Measurements from ENCODE around the gene CDKN2B-AS1. TPM values are rescaled to one million over a fixed set of nuclear protein-coding genes. Genes with fewer than 3 reads are reported as not detected.

The CDKN2B-AS1 gene
- polyA plus RNA-seq, 1 donor from 2014 or later, result not detected

DNA sequence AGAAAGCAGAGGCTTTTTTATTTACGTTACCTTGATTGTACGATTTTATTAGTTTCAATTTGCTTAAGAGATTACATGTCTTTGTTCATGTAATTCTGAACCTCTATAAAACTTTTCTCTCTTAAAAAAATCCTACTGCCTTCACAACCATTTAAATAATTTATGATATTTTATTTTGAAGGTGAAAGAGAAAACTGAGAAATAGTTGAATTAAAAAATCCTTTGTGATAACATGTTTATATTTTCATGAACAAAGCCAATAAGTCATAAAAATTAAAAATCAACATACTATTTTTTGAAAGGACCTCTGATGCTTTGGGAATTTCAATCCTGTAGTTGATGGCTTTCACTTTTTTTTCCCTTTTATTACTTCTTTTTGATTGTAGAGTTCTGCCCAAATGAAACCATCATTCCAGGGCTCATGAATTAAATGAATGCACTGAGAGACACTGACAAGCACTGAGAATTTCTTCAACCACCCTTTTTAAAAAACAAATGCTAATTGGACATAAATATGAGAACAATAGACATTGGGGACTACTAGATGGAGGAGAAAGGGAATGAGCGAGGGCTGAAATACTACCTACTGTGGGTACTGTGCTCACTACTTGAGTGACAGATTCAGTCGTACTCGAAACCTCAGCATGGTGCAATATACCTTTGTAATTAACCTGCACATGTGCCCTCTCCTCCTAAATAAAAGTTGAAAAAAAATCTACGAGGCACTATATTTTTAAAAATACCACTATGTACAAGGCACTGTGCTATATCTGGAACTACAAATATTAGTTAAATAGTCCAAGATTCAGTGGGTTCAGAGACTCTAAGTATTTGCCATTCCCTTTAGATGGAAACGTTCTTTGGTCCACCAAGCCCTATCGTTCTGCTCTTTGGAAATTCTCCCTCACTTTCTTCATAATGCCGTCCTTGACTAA lies 6.3 kb upstream of the CDKN2B-AS1 start:
- H3K4me3 ChIP-seq (ENCODE audit: low read length), result no peak overlapping the region
- no peaks in the 10 kb centered on the region for H3K79me2 ChIP-seq (replicated peaks; ENCODE audit: insufficient read depth, low read length)
- H3K9me3 ChIP-seq (ENCODE audit: low read length), result no peaks in the 10 kb centered on the region
- no peaks in the 10 kb centered on the region for H3F3A ChIP-seq (ENCODE audit: insufficient read depth, low read length, poor library complexity, severe bottlenecking)
- no peaks in the 10 kb centered on the region for H4K20me1 ChIP-seq (ENCODE audit: insufficient read depth)
- no peaks in the 10 kb centered on the region for H3K36me3 ChIP-seq (ENCODE audit: insufficient read depth, low read length)
- H3K27ac ChIP-seq (ENCODE audit: low read length), result no peak overlapping the region
- H3K9ac ChIP-seq (ENCODE audit: low read length), result no peak overlapping the region
- no peak overlapping the region for H2AFZ ChIP-seq (ENCODE audit: low read depth, low read length)
- peaks cover 2% of the 10 kb centered on the region for H3K9me2 ChIP-seq (ENCODE audit: insufficient read depth, low read length)
- H3K27me3 ChIP-seq (ENCODE audit: insufficient read depth, low read depth, low read length), result peaks cover 100% of the 10 kb centered on the region
- H3K4me2 ChIP-seq (ENCODE audit: low read length), result no peak overlapping the region
- TF ChIP-seq EZH2 (IDR thresholded peaks at IDR 0.05; ENCODE audit: borderline replicate concordance, insufficient read depth, low read length, poor library complexity, severe bottlenecking), result no peak
- no peak for TF ChIP-seq RAD21 (conservative IDR thresholded peaks at IDR 0.05)
- no peak for TF ChIP-seq EP300 (conservative IDR thresholded peaks at IDR 0.05; ENCODE audit: poor library complexity, severe bottlenecking)
- no peak for TF ChIP-seq SMC3 (conservative IDR thresholded peaks at IDR 0.05; ENCODE audit: poor library complexity)
- TF ChIP-seq MXI1 (conservative IDR thresholded peaks at IDR 0.05; ENCODE audit: poor library complexity, severe bottlenecking), result no peak
- TF ChIP-seq, protein P1, sequence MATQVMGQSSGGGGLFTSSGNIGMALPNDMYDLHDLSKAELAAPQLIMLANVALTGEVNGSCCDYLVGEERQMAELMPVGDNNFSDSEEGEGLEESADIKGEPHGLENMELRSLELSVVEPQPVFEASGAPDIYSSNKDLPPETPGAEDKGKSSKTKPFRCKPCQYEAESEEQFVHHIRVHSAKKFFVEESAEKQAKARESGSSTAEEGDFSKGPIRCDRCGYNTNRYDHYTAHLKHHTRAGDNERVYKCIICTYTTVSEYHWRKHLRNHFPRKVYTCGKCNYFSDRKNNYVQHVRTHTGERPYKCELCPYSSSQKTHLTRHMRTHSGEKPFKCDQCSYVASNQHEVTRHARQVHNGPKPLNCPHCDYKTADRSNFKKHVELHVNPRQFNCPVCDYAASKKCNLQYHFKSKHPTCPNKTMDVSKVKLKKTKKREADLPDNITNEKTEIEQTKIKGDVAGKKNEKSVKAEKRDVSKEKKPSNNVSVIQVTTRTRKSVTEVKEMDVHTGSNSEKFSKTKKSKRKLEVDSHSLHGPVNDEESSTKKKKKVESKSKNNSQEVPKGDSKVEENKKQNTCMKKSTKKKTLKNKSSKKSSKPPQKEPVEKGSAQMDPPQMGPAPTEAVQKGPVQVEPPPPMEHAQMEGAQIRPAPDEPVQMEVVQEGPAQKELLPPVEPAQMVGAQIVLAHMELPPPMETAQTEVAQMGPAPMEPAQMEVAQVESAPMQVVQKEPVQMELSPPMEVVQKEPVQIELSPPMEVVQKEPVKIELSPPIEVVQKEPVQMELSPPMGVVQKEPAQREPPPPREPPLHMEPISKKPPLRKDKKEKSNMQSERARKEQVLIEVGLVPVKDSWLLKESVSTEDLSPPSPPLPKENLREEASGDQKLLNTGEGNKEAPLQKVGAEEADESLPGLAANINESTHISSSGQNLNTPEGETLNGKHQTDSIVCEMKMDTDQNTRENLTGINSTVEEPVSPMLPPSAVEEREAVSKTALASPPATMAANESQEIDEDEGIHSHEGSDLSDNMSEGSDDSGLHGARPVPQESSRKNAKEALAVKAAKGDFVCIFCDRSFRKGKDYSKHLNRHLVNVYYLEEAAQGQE (IDR thresholded peaks at IDR 0.05; ENCODE audit: borderline replicate concordance), result no peak
- TF ChIP-seq POLR2AphosphoS5 (IDR thresholded peaks at IDR 0.05), result no peak
- no peak for TF ChIP-seq TAF1 (IDR thresholded peaks at IDR 0.05; ENCODE audit: low read depth)
- TF ChIP-seq, protein P2, sequence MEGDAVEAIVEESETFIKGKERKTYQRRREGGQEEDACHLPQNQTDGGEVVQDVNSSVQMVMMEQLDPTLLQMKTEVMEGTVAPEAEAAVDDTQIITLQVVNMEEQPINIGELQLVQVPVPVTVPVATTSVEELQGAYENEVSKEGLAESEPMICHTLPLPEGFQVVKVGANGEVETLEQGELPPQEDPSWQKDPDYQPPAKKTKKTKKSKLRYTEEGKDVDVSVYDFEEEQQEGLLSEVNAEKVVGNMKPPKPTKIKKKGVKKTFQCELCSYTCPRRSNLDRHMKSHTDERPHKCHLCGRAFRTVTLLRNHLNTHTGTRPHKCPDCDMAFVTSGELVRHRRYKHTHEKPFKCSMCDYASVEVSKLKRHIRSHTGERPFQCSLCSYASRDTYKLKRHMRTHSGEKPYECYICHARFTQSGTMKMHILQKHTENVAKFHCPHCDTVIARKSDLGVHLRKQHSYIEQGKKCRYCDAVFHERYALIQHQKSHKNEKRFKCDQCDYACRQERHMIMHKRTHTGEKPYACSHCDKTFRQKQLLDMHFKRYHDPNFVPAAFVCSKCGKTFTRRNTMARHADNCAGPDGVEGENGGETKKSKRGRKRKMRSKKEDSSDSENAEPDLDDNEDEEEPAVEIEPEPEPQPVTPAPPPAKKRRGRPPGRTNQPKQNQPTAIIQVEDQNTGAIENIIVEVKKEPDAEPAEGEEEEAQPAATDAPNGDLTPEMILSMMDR (IDR thresholded peaks at IDR 0.05; ENCODE audit: poor library complexity, severe bottlenecking), result no peak

DNA sequence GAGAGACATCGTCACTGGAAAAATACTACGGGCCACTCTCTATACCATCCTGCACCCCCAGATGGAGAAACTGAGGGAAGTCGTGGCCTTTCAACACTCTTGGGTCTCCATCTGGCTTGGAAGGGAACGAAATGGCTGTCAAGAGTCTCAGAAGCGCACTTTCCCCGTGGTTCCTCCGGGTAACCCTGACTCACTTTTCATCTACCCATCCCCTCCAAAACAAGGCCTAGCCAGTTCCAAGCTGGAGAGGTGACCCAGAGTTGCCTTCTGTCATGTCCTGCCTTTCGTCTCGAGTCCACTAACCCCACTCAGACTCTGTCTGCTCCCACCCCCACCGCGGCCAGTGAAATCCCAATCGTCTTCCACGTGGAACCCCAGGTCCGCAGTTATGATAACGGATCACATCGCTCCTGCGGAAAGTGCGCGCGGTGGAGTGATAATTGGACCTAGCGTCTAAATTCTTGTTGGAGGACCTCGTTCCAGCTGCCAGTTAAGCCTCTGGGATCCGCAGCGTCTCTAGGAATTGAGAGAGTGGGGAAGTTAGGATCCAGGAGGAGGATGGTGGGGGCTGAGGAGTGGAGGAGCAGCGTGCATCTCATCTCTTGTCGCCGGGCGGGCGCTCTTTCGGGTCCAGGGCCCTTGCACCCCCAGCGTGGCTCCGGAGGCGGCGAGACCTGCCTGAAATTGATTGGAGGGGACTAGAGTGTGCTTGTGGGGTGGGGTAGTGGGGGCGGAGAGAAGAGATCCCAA lies 5.0 kb upstream of the CDKN2B-AS1 start:
- no peaks in the 10 kb centered on the region for H3K9me3 ChIP-seq (ENCODE audit: low read length)
- H3K36me3 ChIP-seq (ENCODE audit: insufficient read depth, low read length), result no peaks in the 10 kb centered on the region
- no peaks in the 10 kb centered on the region for H3K79me2 ChIP-seq (replicated peaks; ENCODE audit: insufficient read depth, low read length)
- no peak overlapping the region for H3K9ac ChIP-seq (ENCODE audit: low read length)
- H3K27ac ChIP-seq (ENCODE audit: low read length), result no peak overlapping the region
- H3K9me2 ChIP-seq (ENCODE audit: insufficient read depth, low read length), result peaks cover 2% of the 10 kb centered on the region
- H3K4me3 ChIP-seq (ENCODE audit: low read length), result no peak overlapping the region
- H3K27me3 ChIP-seq (ENCODE audit: insufficient read depth, low read depth, low read length), result peaks cover 99% of the 10 kb centered on the region
- no peaks in the 10 kb centered on the region for H3F3A ChIP-seq (ENCODE audit: insufficient read depth, low read length, poor library complexity, severe bottlenecking)
- no peak overlapping the region for H3K4me2 ChIP-seq (ENCODE audit: low read length)
- H4K20me1 ChIP-seq (ENCODE audit: insufficient read depth), result no peaks in the 10 kb centered on the region
- no peak overlapping the region for H2AFZ ChIP-seq (ENCODE audit: low read depth, low read length)
- TF ChIP-seq, protein P2 (IDR thresholded peaks at IDR 0.05; ENCODE audit: poor library complexity, severe bottlenecking), result no peak
- TF ChIP-seq RAD21 (conservative IDR thresholded peaks at IDR 0.05), result no peak
- no peak for TF ChIP-seq EP300 (conservative IDR thresholded peaks at IDR 0.05; ENCODE audit: poor library complexity, severe bottlenecking)
- no peak for TF ChIP-seq MXI1 (conservative IDR thresholded peaks at IDR 0.05; ENCODE audit: poor library complexity, severe bottlenecking)
- TF ChIP-seq SMC3 (conservative IDR thresholded peaks at IDR 0.05; ENCODE audit: poor library complexity), result no peak
- no peak for TF ChIP-seq EZH2 (IDR thresholded peaks at IDR 0.05; ENCODE audit: borderline replicate concordance, insufficient read depth, low read length, poor library complexity, severe bottlenecking)
- no peak for TF ChIP-seq TAF1 (IDR thresholded peaks at IDR 0.05; ENCODE audit: low read depth)
- TF ChIP-seq POLR2AphosphoS5 (IDR thresholded peaks at IDR 0.05), result no peak

All from neural cell (in vitro differentiated cells).